NB4 (cell line): ENCODE measurements around the gene SPRR1A.

ENCODE experiments used
- DNase-seq: peaks from one replicate; pipeline ENCODE4 v3.0.0; 2010; ENCODE audit warnings: low read depth
- H3K4me3 ChIP-seq: one replicate; pipeline ENCODE4 v1.5.1; 2011; ENCODE audit warnings: mild to moderate bottlenecking, low read depth, low read length, moderate library complexity
- CTCF ChIP-seq: IDR thresholded peaks from one replicate; pipeline ENCODE4 v1.5.1; 2012; ENCODE audit warnings: low read depth, low read length
- MAX ChIP-seq: IDR thresholded peaks from 2 replicates; pipeline ENCODE4 v1.6.1; 2011; ENCODE audit warnings: low read depth, low read length
- MYC ChIP-seq: IDR thresholded peaks from 2 replicates; pipeline ENCODE4 v1.6.1; 2011; ENCODE audit warnings: low read depth, low read length
- POLR2A ChIP-seq: IDR thresholded peaks from 2 replicates; pipeline ENCODE4 v1.6.1; 2011; ENCODE audit warnings: mild to moderate bottlenecking; ENCODE audit not compliant: insufficient read length; ENCODE audit errors: extremely low read depth

The SPRR1A gene

GRCh38 chr1:152993186-152993585 is 9.3 kb downstream of the SPRR1A start:
- no peak overlapping the region for H3K4me3 ChIP-seq
- TF ChIP-seq CTCF (no peak), MYC (no peak), POLR2A (no peak), MAX (no peak)
- no peak for DNase-seq

GRCh38 chr1:152995842-152996241 is 12.0 kb downstream of the SPRR1A start:
- no peak for DNase-seq
- no peak overlapping the region for H3K4me3 ChIP-seq
- TF ChIP-seq POLR2A (no peak), CTCF (no peak), MYC (no peak), MAX (no peak)

GRCh38 chr1:152996633-152997400 is 12.9 kb downstream of the SPRR1A start:
- TF ChIP-seq MYC (no peak), POLR2A (no peak), MAX (no peak), CTCF (no peak)
- no peak for DNase-seq
- H3K4me3 ChIP-seq = no peak overlapping the region

- DNase-seq = no peak
- TF ChIP-seq MAX (no peak), CTCF (no peak), MYC (no peak), POLR2A (no peak)
- H3K4me3 ChIP-seq = no peak overlapping the region
Observed at GRCh38 chr1:152997901-152998300, 14.0 kb downstream of the SPRR1A start.

GRCh38 chr1:152998476-152998875 is 14.6 kb downstream of the SPRR1A start:
- H3K4me3 ChIP-seq = no peak overlapping the region
- no peak for TF ChIP-seq CTCF
- no peak for TF ChIP-seq MYC
- TF ChIP-seq MAX = no peak
- no peak for TF ChIP-seq POLR2A
- no peak for DNase-seq
